OCI-LY3 (cell line): ENCODE measurements around the gene CHRD.

ENCODE experiments used
- EZH2phosphoT487 ChIP-seq: fragments of 200-600 bp; shearing (Covaris generic); IDR thresholded peaks from 2 replicates; pipeline ENCODE4 v1.6.1; 2018; ENCODE audit warnings: antibody characterized with exemption, mixed run types, low read depth
- TF ChIP-seq, protein P1 (sequence below): fragments of 200-600, 300-600 bp; sonication (generic); IDR thresholded peaks from 2 replicates; pipeline ENCODE4 v1.5.1; 2014; ENCODE audit warnings: antibody characterized with exemption, low read length, low read depth

DNA sequence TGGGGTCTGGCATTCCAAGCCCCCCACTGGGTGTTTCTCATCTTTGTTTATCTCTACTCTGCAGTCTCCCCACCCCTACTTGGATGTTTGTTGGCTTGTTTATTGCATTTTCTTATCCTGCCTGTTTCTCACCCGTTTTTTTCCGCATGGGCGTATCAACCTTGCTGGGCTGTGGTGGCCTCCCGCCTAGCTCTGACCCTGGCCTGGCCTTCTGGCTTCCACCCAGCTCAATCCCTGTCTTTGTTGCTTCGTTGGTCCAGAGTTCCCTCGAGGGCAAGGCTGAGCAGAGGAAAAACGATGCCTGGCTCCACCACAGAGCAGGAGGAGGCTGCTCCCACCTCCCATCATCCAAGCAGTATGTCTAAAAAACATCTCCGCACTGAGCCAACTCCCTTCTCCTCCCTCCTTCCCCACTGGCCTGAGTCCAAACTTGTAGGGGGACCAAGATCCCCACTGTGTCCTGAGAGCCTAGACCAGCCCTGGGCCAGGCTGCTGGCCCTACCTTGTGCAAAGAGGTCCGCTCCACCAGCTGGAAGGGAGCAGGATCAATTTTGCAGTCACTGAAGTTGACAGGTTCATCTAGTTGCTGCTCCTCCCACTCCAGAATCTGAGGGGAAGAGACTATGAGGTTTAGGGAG is 28.2 kb upstream of the CHRD start:
- TF ChIP-seq, protein P1, sequence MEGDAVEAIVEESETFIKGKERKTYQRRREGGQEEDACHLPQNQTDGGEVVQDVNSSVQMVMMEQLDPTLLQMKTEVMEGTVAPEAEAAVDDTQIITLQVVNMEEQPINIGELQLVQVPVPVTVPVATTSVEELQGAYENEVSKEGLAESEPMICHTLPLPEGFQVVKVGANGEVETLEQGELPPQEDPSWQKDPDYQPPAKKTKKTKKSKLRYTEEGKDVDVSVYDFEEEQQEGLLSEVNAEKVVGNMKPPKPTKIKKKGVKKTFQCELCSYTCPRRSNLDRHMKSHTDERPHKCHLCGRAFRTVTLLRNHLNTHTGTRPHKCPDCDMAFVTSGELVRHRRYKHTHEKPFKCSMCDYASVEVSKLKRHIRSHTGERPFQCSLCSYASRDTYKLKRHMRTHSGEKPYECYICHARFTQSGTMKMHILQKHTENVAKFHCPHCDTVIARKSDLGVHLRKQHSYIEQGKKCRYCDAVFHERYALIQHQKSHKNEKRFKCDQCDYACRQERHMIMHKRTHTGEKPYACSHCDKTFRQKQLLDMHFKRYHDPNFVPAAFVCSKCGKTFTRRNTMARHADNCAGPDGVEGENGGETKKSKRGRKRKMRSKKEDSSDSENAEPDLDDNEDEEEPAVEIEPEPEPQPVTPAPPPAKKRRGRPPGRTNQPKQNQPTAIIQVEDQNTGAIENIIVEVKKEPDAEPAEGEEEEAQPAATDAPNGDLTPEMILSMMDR: no peak
- TF ChIP-seq EZH2phosphoT487: no peak
